HG02938 (cell line): ENCODE data around the gene CCND1.

Experiments used
- ATAC-seq: cut with Tn5 transposase; IDR thresholded peaks from one replicate; pipeline ENCODE4 v1.9.1; 2021; ENCODE audit warnings: mild to moderate bottlenecking, moderate library complexity; ENCODE audit not compliant: unreplicated experiment

Gene CCND1

DNA sequence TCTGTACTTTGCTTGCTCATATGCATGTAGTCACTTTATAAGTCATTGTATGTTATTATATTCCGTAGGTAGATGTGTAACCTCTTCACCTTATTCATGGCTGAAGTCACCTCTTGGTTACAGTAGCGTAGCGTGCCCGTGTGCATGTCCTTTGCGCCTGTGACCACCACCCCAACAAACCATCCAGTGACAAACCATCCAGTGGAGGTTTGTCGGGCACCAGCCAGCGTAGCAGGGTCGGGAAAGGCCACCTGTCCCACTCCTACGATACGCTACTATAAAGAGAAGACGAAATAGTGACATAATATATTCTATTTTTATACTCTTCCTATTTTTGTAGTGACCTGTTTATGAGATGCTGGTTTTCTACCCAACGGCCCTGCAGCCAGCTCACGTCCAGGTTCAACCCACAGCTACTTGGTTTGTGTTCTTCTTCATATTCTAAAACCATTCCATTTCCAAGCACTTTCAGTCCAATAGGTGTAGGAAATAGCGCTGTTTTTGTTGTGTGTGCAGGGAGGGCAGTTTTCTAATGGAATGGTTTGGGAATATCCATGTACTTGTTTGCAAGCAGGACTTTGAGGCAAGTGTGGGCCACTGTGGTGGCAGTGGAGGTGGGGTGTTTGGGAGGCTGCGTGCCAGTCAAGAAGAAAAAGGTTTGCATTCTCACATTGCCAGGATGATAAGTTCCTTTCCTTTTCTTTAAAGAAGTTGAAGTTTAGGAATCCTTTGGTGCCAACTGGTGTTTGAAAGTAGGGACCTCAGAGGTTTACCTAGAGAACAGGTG lies 11.1 kb downstream of the CCND1 start:
- ATAC-seq: no peak

DNA sequence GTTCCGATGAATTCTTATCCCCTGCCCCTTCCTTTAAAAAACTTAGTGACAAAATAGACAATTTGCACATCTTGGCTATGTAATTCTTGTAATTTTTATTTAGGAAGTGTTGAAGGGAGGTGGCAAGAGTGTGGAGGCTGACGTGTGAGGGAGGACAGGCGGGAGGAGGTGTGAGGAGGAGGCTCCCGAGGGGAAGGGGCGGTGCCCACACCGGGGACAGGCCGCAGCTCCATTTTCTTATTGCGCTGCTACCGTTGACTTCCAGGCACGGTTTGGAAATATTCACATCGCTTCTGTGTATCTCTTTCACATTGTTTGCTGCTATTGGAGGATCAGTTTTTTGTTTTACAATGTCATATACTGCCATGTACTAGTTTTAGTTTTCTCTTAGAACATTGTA lies 12.0 kb downstream of the CCND1 start:
- no peak for ATAC-seq

DNA sequence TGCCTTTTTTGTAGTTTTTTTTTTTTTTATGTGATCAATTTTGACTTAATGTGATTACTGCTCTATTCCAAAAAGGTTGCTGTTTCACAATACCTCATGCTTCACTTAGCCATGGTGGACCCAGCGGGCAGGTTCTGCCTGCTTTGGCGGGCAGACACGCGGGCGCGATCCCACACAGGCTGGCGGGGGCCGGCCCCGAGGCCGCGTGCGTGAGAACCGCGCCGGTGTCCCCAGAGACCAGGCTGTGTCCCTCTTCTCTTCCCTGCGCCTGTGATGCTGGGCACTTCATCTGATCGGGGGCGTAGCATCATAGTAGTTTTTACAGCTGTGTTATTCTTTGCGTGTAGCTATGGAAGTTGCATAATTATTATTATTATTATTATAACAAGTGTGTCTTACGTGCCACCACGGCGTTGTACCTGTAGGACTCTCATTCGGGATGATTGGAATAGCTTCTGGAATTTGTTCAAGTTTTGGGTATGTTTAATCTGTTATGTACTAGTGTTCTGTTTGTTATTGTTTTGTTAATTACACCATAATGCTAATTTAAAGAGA lies 12.5 kb downstream of the CCND1 start:
- ATAC-seq: no peak

DNA sequence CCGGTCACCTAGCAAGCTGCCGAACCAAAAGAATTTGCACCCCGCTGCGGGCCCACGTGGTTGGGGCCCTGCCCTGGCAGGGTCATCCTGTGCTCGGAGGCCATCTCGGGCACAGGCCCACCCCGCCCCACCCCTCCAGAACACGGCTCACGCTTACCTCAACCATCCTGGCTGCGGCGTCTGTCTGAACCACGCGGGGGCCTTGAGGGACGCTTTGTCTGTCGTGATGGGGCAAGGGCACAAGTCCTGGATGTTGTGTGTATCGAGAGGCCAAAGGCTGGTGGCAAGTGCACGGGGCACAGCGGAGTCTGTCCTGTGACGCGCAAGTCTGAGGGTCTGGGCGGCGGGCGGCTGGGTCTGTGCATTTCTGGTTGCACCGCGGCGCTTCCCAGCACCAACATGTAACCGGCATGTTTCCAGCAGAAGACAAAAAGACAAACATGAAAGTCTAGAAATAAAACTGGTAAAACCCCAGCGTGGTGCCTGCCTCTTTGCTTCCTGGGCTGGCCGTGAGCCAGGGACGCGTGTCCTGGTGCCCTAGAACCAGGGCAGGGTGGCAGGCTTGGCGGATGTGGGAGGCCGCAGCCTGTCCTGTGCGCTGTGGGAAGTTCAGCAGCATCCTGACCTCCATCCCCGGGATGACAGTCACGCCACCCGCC lies 13.2 kb downstream of the CCND1 start:
- no peak for ATAC-seq

DNA sequence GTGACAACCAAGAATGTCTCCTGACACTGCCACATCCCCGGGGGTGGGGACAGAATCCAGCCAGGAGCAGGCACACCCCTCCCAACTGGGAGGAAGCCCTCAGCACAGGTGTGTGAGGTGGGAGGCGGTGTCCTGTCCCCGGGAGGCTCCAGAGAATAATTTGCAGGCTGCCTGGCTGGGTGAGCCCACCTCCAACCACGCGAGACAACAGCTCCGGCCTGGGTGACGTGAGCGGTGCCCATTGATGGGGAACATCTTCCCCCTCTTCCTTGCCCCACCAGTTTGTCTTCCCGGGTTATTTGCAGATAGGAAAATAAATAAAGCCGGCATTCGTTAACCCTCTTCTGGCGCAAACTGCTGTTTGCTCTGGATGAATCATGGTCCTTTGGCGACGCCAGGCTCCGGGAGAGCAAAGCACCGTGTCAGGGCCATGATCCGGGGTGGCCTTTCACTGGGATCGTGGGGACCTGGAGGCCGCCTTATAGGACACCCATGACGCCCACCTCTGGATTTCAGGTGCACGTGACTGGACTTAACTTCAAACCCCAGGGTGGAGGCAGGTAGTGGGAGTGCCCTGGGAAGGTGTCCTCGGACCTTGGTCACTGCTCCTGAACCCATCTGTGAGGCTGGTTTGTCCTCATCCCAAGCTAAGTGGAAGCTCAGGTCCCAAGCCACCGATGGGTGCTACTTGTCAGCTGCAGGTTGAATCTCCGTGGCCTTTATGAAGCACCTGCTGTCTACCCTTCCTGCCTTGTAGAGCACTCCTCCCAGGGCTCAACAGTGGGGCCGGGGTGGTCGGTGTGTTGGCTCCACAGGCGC lies 13.9 kb downstream of the CCND1 start:
- no peak for ATAC-seq

DNA sequence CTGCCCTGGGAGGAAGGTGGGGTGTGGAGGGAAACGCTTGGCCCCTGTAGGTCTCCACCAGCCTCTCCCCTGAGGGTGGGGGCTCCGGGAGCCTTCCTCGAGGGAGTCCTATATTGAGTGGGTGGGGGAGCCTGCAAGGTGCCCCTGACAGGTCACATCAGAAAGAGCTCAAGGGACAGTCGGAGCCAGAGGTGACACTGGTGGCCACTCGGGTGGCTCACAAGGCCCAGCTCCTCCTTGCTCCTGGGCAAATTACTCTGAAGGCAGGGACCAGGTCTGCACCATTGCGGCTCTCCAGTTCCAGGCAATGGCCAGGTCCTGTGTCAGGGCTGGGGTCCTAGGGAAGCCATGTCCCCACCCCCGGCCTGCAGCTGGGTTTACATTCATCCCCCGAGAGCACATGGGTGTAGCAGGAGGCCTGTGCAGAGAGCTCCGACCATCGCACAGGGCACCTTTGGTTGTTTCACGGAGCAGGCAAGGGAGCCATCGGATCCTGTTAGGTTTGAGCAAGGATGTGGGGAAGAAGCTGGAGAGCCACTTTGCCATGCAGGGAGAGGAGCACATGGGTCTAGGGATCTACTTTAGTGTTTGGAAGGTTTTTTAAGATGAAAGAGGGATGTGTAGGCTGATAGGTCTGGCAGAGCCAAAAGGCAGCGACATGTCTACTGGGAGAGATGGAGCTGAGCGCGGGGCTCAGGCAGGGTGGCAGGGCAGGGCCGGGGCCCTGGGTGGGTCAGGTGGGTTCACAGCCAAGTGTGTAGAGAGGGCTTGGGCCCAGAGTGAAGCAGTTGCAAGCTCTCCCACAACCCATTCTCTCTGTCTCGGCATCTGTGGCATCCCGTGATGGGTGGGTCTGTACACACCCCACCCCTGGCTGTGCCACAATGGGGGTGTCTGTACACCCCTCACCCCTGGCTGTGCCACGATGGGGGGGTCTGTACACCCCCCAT lies 14.8 kb downstream of the CCND1 start:
- ATAC-seq: no peak

DNA sequence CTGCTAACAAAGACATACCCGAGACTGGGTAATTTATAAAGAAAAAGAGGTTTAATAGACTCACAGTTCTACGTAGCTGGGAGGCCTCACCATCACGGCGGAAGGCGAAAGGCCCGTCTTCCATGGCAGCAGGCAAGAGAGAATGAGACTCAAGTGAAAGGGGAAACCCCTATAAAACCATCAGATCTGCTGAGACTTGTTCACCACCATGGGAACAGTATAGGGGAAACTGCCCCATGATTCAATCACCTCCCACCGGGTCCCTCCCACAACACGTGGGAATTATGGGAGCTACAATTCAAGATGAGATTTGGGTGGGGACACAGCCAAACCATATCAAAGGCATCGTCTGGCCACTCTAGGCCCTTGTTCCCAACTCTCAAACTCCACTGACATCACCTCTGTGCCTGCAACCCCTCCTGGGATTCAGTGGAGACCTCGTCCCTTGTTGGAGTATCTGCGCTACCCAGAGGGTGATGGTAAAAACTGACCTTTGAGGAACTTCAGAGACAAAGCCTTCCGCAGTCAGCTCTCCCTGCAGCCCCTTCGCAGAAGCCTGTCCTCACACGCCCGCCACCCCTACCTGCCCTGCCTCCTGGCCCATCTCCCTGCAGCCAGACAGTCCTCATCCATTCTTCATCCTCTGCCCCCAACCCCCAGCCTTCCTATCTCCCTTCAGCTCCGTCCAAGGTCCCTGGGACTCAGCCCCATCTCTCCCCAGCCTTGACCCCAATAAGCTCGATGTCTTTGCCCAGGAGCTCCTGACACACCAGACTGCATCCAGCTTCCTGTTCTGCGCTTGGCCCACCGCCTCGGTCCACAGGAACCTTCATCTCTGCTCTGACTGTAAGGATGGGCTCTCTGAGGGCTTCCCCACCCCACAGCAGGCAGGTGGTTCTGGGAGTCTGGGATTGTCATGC lies 15.8 kb downstream of the CCND1 start:
- ATAC-seq: no peak

DNA sequence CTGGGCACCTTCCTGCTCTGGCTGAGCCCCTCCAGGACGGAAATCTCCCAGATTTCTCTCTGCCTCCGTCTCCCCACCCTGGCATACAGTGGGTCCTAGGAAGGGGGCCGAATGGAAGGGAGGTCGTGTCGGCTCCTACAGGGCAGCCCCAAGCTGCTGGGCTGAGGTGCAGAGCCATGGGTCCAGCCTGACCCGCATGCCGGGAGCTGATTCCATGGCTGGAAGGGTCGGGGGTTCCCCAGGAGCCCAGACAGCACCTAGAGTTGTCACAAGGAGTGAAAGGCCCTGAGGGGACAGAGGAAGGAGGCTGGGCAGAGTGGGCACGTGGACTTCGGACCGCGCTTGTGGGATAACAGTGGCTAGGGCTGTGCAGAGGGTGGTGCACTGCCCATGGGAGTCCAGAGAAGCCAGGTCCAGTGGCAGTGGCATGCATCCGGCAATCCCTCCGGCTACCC lies 16.5 kb downstream of the CCND1 start:
- no peak for ATAC-seq

DNA sequence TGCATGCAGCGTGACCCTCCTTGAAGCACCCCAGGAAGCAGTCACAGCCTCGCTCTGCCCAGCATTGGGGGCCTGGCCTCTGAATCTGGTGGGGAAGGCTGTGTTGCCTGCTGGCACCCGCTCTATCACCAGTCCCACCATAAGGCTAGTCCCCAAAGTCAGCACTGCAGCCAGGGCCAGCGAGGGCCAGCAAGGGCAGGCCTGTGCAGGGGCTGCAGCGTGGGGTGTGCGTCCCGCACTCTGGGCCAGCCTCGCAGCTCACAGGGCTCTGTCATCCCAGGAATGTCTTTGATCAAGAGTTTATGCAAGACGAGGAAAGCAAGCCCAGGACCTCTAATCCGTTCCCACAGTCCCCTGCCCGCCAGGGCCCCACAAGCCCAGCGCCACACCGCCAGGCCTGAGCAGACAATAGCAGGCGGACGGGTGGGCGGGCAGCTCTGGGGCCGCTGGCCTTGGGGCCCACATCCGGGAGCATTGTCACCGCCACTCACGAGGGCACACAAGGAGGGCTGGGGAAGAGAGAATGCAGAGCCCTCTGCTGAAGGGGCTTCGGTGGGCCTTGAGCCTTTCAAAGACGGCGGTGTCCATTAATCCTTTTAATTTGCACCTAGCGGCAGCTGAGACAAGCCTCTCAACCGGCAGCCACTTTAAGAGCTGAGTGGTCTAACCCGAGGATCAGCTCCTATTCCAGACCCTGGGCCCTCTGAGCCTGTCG lies 17.1 kb downstream of the CCND1 start:
- ATAC-seq: no peak

DNA sequence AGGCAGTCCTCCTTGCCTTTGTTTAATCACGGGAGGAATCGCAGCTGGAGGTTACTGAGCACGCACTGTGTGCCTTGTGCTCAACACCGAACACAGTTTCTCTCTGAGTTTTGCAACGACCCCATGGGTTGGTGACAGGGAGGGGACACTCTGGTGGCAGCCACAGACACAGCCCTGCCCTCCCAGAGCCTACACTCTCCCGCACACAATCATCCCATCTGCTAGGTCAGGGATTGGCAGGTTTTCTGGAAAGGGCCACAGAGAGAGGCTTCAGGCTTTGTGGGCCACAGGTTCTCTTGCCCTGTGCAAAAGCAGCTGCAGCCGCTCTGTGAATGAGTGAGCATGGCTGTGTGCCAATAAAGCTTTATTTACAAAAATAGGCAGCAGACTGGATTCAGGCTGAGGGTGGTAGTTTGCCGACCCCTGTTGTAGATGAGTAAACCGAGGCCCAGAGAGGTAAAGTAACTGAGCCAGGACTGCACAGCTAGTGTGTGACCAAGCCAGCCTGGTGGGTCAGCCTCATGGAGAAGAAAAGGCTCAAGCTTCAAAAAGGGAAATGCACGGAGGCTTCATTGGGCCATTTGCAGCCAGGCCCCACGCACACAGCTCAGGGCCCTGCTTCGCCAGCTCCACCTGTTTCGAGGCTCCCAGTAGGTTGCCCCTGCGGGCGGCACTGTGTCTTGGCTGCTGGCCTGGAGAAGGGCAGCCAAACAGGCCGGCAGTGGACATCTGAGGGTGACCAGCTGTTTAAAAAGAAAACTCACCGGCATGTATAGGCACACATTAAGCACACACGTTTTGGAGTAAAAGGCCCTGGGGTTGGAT lies 17.9 kb downstream of the CCND1 start:
- no peak for ATAC-seq

DNA sequence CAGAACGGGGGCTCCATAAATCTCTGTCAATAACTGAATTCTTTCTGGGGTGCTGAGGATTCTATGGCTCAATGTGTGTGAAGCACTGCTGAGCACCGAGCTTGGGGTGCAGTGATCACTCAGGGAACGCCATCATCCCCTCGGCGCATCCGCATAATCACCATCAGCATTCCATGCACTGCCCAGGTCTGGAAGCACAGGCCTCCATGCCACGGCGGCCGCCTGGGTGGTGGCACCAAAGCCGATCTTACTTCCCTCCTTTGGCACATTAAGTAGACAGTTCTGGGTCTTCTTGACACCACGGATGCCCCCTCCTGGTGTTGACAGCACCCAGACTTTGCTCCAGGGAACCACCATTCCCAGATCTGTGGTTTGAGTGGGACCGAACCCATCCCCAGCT lies 18.6 kb downstream of the CCND1 start:
- ATAC-seq: no peak

DNA sequence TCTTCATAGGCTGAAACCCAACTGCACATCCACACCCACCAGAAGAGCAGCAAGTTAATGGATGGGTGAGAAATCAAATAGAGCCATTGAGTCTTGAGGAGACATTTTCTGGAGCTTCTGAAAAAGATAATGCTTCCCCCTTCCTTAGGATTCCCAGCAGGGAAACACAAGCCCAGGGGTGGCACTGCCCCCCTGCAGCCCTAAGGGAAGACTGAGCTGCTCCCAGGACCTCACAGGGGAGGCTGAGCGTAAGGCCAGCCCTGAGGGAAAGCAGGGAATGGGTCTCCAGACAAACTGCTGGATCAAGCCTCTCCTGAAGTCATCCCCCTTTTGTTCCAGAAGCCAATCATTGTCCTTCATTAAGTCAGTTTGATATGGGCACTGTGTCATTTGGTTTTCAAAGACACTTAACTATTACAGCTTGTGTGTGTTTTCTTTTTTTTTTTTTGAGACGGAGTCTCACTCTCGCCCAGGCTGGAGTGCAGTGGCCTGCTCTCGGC lies 19.1 kb downstream of the CCND1 start:
- ATAC-seq: no peak

DNA sequence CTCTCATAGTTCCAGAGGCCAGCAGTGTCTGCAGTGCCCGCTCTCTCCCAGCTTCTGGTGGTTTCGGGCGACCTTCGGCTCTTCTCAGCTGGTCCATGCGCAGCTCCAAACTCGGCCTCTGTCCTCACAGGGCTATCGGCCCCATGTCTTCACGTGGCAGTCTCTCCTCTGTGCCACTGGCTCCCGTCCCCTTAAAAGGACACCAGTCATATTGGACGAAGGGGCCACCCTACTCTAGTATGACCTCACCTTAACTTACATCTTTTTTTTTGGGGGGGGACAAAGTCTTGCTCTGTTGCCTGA lies 20.4 kb downstream of the CCND1 start:
- no peak for ATAC-seq

DNA sequence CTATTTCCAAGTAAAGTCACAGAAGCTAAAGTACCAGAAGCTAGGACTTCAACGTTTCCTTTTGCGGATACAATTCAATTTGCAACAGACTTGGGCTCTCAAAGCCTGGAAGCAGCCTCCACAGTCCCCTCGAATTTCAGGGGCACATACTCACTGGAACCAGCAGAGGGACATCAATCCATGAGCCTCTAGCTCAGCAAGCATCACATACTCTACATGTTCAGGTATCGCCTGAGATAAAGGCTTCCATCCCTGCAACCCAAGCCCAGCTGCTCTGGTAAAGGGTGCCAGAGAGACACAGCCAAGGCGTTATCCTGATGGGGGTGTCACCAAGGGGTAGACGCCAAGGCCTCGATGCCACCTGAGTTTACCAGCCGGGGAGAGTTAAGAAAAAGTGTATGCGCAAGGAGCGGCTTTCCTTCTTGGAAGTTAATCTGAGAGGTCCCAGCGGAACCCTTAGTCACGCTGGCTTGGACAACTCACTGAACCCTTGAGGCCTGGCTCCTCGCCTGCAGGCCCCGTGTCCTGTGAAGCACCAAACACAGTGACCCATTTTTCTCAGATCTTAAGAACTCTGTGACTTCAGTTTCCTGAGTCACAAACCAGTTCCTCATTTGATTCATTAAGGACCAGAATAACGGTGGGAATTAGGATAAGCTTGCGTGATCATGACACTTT lies 21.2 kb downstream of the CCND1 start:
- no peak for ATAC-seq

DNA sequence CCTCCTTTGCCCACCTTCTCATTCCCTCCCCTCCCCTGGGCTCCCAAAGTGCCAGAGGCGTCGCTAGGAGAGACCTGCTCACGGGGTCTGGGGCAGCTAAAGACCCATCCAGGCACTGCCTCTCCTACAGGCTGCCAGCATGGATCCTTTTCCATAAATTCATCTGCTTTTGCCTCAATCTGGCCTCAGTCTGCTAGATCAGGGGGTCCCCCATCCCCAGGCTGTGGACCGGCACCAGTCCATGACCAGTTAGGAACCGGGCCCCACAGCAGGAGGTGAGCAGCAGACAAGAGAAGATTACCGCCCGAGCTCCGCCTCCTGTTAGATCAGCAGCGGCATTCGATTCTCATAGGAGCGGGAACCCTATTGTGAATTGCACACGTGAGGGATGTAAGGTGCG lies 21.9 kb downstream of the CCND1 start:
- no peak for ATAC-seq

DNA sequence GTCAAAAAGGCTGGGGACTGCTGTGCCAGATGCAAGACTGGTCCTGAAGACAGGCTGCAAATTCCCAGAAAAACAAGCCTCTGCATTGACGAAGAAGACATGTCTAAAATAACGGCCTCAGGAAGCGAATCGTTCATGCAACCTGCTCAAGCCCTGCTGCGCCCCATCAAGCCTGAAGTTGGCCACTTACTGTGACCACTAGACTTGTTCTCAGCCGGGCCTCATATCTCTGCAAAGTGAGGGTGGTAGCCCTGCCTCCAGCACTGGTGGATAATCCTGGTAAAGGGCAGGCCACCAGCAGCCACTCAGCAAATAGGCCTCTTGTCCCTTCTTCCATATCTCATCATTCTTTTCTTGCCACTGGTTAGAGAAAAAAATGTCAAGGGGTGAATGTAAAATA lies 22.4 kb downstream of the CCND1 start:
- ATAC-seq: no peak

DNA sequence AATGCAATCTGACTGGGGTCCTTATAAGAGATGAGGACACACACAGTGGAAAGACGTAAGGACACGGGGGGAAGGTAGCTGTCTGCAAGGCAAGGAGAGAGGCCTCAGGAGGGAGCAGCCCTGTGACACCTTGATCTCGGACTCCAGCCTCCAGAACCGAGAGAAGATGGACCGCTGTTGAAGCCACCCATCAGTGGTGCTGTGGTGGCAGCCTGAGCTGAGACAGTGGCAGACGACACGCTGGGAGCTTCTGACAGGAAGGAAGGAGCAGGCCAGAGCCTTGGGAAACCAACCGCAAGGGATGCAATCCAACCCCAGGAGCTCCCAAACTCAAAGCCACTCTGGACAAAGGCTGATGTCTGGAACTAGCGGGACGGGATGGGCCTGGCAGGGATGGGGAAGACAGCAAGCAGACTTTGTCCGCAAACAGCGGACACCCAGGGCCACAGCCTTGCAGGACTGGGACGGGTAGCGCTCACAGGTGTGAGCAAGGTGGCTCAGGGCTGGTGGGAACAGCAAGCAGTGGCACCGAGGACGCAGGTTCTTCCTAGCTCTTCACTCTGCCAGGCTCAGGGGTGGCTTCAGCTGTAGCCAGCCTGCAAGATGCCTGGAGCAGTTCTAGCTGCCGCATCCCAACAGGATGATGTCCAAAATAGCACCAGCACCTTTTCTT lies 23.3 kb downstream of the CCND1 start:
- no peak for ATAC-seq
